ENCODE results near the gene PLPPR3. TPM values are rescaled to one million over a fixed set of nuclear protein-coding genes. Genes with fewer than 3 reads are reported as not detected.

PLPPR3 gene
- total RNA-seq, 2 experiments from 2014 or later: not detected

GRCh38 chr19:765179-765738, 56.5 kb downstream of the PLPPR3 start:
- Mint-ChIP-seq H3K4me1 (peaks cover under 1% of the 10 kb centered on the region), H3K27ac (no peak overlapping the region), H3K27me3 (no peaks in the 10 kb centered on the region), H3K9me3 (ENCODE audit: low read depth) (no peaks in the 10 kb centered on the region), H3K4me3 (no peak overlapping the region), H3K36me3 (no peaks in the 10 kb centered on the region)
- ATAC-seq: no peak
- no peak for DNase-seq
- CTCF ChIA-PET: no interaction called here

- Mint-ChIP-seq H3K27me3 (no peaks in the 10 kb centered on the region), H3K4me3 (no peak overlapping the region), H3K9me3 (ENCODE audit: low read depth) (peaks cover 4% of the 10 kb centered on the region), H3K27ac (no peak overlapping the region), H3K36me3 (no peaks in the 10 kb centered on the region), H3K4me1 (no peaks in the 10 kb centered on the region)
- ATAC-seq: no peak
- CTCF ChIA-PET: interaction anchor here (0.6 to 1.2 kb wide), 2 partner anchors 22 to 81 kb away, joined by 3 to 4 read pairs; no protein-coding TSS in a partner anchor
- DNase-seq: no peak
Measured at GRCh38 chr19:764301-764700, 57.5 kb downstream of the PLPPR3 start.

- peaks cover 4% of the 10 kb centered on the region for H3K9me3 Mint-ChIP-seq (ENCODE audit: low read depth)
- CTCF ChIA-PET: interaction anchor here (0.6 to 1.2 kb wide), 2 partner anchors 22 to 81 kb away, joined by 3 to 4 read pairs; no protein-coding TSS in a partner anchor
- H3K4me1 Mint-ChIP-seq: no peaks in the 10 kb centered on the region
- no peaks in the 10 kb centered on the region for H3K27me3 Mint-ChIP-seq
- ATAC-seq (no peak), DNase-seq (no peak)
- H3K36me3 Mint-ChIP-seq: no peaks in the 10 kb centered on the region
- no peak overlapping the region for H3K27ac Mint-ChIP-seq
- no peak overlapping the region for H3K4me3 Mint-ChIP-seq
Measured at GRCh38 chr19:763869-764268, 57.9 kb downstream of the PLPPR3 start.

GRCh38 chr19:763181-763580, 58.6 kb downstream of the PLPPR3 start:
- CTCF ChIA-PET: interaction anchor here (0.7 to 1.5 kb wide), 3 partner anchors 23 to 238 kb away, joined by 3 read pairs; no protein-coding TSS in a partner anchor
- Mint-ChIP-seq H3K4me3 (no peak overlapping the region), H3K27me3 (no peaks in the 10 kb centered on the region), H3K36me3 (no peaks in the 10 kb centered on the region), H3K4me1 (no peaks in the 10 kb centered on the region), H3K27ac (no peak overlapping the region), H3K9me3 (ENCODE audit: low read depth) (peaks cover 4% of the 10 kb centered on the region)
- no peak for ATAC-seq
- no peak for DNase-seq

Small RNA genes within 50 kb of the gene (microRNA-seq; reads per million reads assigned to microRNA genes)
- gene MIR3187: 70.2 reads per million, percentile 63 among the genes with 10 or more reads in this experiment
- gene MIR4745: 17.4 reads per million, percentile 41 among the genes with 10 or more reads in this experiment

Other genes starting within 250 kb of the PLPPR3 start
- 100 to 1,000 TPM; 206 to 225 TPM for gene BSG, start 249.4 kb downstream of the PLPPR3 start, total RNA-seq
- under 1 TPM; 0.67 to 0.75 TPM for gene HCN2, start 232.1 kb downstream of the PLPPR3 start, total RNA-seq
- gene POLRMT, start 188.4 kb downstream of the PLPPR3 start, total RNA-seq: 10 to 100 TPM; 65.0 to 68.1 TPM
- gene FGF22, start 182.1 kb downstream of the PLPPR3 start, total RNA-seq: not detected
- gene RNF126, start 158.7 kb downstream of the PLPPR3 start, total RNA-seq: 10 to 100 TPM; 76.9 to 83.0 TPM
- gene FSTL3, start 145.6 kb downstream of the PLPPR3 start, total RNA-seq: 1 to 10 TPM; 2.2 to 3.1 TPM
- gene PRSS57, start 126.5 kb downstream of the PLPPR3 start, total RNA-seq: under 1 TPM in 1 of 2 experiments, not detected in 1; 0.59 TPM
- gene PALM, start 113.0 kb downstream of the PLPPR3 start, total RNA-seq: not detected
- not detected for gene MISP, start 70.8 kb downstream of the PLPPR3 start, total RNA-seq
- 100 to 1,000 TPM; 481 to 631 TPM for gene PTBP1, start 24.5 kb downstream of the PLPPR3 start, total RNA-seq
- not detected for gene AZU1, start 5.9 kb upstream of the PLPPR3 start, total RNA-seq
- gene PRTN3, start 19.0 kb upstream of the PLPPR3 start, total RNA-seq: not detected
- gene ELANE, start 30.3 kb upstream of the PLPPR3 start, total RNA-seq: not detected
- gene CFD, start 37.7 kb upstream of the PLPPR3 start, total RNA-seq: 1 to 10 TPM in 1 of 2 experiments, under 1 TPM in 1; 0.66 to 1.5 TPM
- 10 to 100 TPM; 47.7 to 70.6 TPM for gene MED16, start 71.2 kb upstream of the PLPPR3 start, total RNA-seq
- not detected for gene RNU6-9, start 71.5 kb upstream of the PLPPR3 start, total RNA-seq
- 10 to 100 TPM; 63.7 to 73.7 TPM for gene R3HDM4, start 91.3 kb upstream of the PLPPR3 start, total RNA-seq
- gene KISS1R, start 95.4 kb upstream of the PLPPR3 start, total RNA-seq: 1 to 10 TPM in 1 of 2 experiments, under 1 TPM in 1; 0.66 to 1.1 TPM
- 10 to 100 TPM; 30.6 to 35.9 TPM for gene ARID3A, start 104.1 kb upstream of the PLPPR3 start, total RNA-seq
- 10 to 100 TPM; 64.5 to 87.9 TPM for gene WDR18, start 162.4 kb upstream of the PLPPR3 start, total RNA-seq
- not detected for gene GRIN3B, start 178.5 kb upstream of the PLPPR3 start, total RNA-seq
- 100 to 1,000 TPM; 172 to 212 TPM for gene TMEM259, start 199.2 kb upstream of the PLPPR3 start, total RNA-seq
- gene RNU6-2, start 199.6 kb upstream of the PLPPR3 start, total RNA-seq: not detected
- 100 to 1,000 TPM; 295 to 296 TPM for gene CNN2, start 204.7 kb upstream of the PLPPR3 start, total RNA-seq
- 10 to 100 TPM; 62.7 to 72.9 TPM for gene ABCA7, start 218.2 kb upstream of the PLPPR3 start, total RNA-seq
- gene ARHGAP45, start 245.2 kb upstream of the PLPPR3 start, total RNA-seq: 100 to 1,000 TPM; 361 to 481 TPM